HG03460 (cell line): ENCODE data around the gene HHAT.

ENCODE experiments used
- ATAC-seq: cut with Tn5 transposase; IDR thresholded peaks from one replicate; pipeline ENCODE4 v1.9.1; 2021; ENCODE audit not compliant: unreplicated experiment

HHAT gene

DNA sequence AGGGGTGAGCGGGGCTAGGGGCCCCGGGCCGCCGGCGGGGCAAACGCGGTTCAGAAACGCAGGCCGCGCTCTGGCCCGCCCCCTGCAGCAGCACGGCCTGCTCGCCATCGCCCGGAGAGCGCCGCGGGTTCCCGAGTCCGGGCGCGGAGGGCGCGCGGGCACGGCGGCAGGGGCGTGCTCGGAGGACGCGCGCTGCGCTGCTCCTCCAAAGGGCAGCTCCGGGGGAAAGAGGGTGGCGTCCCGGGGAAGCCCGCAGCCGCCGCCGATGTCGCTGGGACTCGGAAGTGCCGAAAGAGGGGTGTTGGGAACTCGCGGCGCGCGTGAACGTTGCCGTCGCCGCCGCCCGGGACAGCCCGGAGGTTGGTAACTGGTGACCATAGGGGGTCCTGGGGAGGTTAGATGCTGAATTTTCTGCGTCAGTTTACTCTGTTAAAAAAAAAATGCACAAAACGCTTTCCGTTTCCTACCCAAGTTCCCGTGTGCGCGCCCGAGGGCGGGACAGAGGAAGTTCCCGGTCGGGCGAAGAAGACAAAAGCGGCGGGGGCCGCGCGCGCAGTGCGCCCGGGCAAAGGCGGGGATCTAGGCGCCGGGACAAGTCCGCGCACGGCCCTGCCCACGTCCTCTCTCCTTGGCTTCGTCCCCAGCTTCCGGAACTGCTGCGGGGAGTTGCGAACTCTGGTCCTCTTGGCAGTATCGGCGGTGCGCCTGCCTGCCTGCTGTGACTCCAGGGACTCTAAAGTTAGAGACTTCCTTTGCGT is at the start of gene HHAT:
TSS of gene HHAT (plus strand) at position 157 of the 758 bp plus-strand sequence. CDS start 20,074 bp downstream, outside the sequence.
- ATAC-seq: peak; percentile 45

DNA sequence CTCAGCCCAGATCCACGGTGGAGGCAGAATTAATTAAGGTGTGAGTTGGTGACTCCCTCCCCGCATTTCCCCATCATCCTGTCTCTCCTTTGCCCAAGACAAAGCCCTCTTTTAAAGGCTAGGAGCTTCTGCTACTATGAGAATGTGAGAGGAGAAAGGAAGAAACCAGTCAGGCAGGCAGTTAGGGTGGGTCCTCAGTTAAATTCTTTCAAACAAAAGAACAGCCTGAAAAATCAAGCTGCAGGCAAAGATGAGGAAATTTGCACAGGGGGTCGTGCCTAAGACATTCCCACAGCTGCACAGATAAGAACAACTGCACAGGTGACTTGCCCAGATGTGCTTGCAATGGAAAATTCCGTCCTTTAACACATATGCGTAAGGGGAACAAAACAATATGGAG is 48.5 kb upstream of the HHAT start:
- ATAC-seq: no peak

DNA sequence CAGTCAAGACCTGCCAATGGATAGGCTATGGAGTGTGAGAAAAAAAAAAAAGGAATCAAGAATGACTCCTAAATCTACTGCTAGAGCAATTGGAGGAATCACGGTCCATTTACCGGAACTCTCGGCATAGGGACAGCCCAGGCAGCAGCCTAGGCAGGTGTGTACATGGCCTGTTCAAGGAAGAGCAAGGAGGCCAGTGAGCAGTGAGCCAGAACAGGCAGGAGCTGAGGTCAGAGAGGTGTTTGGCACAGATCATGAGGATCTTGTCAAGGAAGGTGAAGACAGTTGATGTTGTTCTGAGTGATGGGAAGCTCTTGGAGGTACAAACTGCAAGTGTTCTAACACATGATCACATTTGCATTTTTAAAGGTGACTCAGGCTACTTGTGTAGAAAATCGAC is 40.6 kb upstream of the HHAT start:
- ATAC-seq: no peak

DNA sequence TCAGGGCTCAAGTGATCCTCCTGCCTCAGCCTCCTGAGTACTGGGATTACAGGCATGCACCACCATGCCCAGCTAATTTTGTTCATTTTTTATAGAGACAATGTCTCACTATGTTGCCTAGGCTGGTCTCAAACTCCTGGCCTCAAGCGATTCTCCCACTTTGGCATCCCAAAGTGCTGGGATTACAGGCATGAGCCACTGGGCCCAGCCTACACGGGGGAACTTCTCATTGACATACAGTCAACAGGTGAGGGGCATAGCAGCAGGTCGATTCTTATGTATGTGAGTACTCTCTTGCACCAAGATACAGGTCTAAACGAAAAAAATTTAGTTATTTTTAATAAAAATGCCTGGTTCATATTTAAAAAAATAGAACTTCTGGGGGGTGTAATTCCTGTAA is 39.5 kb upstream of the HHAT start:
- no peak for ATAC-seq

DNA sequence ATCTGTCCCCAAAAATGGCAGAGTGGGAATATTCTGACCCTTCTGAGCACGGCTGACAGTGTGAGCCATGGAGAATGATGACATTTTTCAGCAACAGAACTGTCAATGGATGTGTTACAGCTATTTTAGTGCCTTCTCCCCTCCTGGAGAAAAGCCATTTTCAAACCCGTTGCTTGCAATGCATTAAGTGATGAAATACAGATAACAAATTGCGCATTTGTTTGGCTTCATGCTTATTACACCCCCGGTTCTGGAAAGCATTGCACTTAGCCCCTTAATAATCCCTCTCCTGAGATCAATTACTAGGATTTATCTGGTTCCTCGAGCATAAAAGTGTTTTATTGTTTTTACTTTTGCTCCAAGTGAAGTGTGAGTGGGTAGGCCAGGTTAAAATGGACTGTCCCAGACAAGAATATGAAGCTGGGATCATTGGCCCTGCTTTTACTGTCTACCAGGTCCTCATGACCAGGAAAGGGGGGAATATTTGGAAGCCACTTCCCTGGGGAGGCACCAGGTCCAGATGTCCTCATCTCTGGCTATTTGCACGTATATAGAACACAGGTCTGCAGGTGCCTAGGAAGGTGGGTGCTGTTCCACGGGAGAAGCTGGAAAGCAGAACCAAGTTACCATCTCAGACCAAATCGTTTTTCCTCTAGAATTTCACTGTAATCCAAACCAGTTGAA is 37.5 kb upstream of the HHAT start:
- ATAC-seq: no peak

DNA sequence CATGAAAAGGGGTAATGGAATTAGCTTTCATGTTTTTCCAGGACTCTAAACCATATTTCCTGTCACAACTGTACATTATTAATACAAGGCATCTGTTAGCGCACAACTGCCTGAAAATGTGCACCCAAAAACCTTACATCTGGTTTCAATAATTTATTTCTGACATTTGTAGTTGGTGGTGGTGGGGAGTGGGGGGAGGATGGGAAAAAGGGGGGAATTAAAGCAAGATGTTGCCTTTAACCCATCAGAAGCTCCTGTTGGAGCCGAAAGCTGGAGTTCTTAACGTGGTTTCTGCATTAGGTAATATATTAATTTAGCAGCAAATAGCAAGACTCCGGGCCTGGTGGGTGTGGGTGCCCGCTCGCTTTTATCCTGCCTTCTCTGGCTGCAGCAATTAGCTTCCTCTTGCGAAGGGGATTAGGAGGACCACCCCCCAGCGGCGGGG is 36.9 kb upstream of the HHAT start:
- ATAC-seq: no peak

DNA sequence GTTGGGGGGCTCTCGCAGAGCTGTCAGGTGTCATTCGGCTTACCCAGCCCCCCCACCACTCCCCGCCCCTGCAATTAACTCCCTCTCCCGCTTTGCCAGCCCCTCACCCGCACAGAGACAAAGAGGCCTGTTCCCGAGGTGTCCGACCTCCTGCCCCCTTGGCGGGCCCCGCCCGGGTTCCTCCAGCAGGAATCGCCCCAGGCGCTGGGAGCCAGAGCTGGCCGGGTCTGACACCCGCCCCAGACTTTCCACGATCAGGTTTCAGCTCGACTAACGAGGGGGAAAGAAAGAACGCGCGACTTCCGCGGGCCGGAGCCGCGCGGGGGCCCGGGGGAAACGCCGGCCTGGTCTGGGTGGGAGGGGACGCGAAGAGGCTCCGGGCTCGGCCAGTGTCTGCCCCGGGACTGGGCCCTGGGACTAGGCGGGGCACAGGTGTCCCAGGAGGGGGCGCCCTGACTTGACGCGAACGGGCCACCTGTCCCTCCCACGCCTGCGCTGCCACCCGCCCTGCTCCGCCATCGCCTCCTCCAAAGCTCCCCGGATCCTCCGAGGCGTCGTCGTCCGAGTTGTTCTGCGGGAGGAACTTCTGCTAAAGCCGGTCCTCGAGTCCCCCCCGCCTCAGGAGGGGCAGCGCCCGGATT is 36.4 kb upstream of the HHAT start:
- ATAC-seq: peak; percentile 73

DNA sequence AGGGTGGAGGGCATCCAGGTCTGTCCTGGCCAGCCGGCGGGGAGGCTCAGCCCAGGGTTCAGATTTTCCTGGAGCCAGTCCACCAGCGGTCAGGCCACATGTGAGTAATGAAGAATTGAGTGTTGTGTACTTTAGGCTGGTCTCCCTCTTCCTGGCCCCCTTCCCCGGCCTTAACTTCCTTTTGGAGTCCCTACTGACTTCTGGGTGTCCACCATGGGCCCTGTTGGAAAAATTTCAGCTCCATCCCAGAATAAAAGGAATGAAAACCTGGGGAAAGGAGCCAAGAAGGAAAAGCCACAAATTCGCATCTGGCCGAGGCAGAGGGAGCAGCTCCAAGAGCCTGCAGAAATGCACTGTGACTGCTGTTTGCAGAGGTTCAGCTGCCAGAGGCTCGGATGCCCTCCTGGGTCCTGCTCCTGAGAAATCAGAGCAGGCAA is 35.5 kb upstream of the HHAT start:
- no peak for ATAC-seq

DNA sequence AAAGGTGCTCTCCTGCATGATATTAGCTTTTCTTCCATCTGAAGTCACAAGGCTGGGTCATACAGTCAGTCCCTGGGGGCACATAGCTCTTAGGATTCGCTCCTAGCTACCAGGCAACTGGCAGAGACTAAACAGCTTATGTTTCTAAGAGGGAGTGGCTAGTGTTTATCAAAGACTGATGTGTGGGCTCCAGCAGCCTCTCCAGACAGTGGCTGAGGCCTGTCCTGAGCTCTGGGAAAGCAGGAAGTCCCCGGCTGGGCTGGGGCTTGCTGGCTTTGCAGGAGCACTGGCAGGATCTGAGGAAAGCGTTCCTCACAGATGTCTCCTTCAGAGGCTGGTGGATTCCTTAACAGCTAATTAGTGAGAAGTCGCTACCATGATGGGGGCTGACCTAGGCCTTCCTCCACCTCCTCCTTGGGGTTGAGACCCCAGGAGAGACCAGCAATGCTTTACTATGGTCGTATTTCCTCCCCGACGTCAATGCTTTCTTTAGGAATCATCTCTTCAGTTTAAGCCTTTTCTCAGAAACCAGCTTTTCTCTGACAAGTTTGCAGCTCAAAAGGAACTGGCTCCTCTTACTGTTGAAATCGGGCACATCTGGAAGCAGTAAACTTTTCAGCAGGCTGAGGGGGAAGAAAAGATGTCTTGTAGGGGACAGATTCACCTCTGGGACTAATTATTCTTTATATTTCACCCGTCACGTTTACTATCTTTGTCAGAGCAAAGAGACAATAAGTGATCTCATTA is 33.5 kb upstream of the HHAT start:
- no peak for ATAC-seq

DNA sequence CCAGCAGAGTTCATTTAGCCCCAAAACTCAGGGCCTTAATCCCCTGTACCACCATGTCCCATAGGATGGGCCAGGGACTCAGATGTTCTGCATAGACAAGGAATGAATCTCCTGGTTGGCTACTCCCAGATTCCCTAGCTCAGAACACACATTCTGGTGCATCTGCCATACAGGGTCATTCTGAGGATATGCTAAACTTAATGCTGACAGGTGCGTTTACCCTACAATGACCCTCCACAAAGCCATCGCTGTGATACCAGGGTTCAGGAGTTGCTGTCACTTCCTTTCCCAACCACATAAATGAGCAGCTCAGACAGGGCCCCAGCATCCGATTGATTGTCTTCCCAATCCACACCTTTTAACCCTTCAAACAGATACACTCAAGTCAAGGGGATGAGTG is 32.0 kb upstream of the HHAT start:
- ATAC-seq: no peak

DNA sequence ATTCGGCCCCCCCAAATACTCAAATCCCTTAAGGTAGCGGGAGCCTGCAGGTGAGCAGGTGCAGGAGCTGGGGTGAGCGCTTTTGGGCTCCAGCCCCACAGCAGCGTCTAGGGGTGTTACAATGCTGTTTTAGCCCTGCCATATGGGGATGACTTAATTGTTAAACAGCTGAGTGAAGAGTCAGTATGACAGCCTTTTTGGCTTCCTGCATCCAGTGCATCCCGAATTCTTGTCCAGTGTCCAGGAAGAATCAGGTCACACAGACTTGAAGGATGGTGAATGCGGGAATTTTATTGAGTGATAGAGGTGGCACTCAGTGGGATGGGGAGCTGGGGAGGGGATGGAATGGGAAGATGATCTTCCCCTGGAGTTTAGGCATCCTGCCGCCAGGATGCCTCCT is 30.4 kb upstream of the HHAT start:
- ATAC-seq: no peak

DNA sequence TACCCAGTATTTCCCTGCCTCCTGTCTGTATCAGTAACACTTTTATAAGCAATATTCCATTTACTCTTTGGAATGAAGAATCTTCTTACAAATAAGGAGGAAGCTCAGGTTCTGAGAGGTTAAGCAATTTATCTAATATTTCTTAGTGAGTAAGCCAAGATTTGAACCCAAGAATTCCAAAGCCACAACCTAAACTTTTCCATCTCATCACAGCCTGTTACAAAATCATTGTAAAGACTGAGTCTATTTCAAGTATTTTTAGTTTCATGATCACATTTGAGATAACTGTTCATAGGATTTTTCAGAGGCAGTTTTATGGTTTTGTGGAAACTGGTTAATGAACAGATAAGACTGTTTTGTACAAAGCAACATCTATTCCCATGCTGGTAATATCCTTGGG is 29.8 kb upstream of the HHAT start:
- no peak for ATAC-seq

DNA sequence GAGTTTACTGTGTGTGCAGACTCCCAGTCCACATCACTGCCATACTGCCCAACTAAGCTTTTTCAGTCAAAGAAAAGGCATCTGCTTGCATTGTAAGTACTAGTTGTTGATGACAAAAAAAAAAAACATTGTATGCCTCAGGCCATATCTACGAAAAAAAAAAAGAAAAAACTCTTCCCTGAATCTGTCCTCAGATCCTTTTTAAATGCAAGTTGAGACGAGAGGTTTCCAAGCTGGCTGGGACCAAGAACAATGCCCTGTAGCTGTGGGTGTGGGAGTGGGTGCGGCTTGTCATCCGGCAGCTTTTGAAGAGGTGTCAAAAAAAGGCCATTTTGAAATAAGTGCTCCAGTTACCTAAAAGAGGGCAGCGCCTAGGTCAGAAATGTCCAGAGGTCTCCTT is 29.2 kb upstream of the HHAT start:
- ATAC-seq: no peak

DNA sequence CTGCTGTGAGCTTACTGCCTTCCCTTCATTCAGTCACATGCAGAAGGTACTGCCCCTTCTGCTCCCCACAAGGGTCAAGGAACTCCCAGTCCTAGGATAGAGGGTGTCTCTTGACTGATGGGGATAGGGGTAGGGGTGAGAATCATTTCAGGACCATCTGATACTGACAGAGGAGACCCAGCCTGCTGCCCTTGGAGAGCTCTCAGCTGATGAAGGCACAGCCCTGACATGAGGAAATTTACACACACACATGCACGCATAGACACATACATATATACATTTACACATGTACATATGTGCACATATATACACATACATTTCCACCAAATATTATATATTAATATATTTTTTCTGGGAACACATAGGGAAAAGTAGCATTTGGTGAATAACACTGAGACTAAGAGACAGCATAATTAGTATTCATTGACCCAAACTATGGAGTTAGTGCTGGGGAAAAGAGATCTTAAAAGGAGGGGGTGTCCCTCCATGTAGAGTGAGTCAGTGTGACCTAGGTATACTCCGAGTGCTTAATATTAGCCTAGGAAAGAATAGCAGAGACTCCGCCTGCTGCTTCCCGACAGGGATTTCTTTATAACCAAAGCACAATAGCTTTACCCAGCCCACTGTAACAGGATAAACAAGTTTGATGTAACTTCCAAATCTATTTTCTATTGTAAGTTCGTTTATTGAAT is 27.6 kb upstream of the HHAT start:
- no peak for ATAC-seq

DNA sequence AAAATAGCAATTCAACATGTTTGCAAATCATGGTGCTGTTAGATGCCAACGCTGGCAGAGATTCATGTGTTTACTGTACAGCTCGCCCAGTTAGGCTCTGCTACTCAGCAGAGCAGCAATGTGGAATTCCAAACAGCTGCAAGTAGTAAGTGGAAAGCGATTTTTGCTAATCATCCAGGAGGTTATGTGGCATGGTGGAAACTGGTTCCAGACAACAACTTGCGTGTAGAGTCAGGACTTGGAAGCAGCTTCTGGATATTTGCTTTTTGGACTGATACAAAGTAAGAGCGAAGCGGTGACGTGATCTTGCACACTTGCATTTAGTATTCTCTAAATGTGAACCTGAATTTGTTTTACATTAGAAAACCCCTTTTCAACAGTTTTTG is 27.1 kb upstream of the HHAT start:
- no peak for ATAC-seq

DNA sequence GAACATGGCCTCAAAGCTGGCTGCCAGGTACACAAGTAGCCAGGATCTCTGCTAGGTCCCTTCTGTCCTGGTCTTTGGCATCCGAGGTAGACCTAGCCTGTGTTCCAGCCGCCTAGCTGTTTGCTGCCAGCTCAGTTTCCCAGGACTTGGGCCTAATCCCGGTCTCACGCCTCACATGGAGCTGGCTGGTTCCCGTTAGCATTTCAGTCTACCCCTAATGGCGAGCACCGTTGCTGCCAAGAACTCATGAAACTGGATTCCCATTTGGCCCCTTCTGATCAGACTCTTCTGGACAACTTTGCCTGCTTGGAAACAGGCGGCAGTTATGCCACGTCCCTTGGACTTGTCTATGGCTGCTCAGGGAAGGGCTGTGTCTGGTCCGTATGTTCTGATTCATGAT is 26.2 kb upstream of the HHAT start:
- ATAC-seq: no peak

DNA sequence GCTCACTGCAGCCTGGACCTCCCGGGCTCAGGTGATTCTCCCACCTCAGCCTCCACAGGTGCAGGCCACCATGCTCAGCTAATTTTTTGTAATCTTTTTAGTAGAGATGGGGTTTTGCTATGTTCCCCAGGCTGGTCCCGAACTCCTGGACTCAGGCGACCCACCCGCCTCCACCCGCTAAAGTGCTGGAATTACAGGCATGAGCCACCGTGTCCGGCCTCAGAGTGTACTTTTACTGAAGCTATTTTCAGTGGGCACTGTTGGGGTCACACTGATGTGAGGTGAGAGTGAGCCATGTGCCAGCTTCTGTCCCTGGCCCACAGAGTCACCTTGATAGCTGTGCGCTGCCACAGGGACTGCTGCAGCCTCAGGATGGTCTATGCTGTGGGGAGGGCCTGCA is 25.3 kb upstream of the HHAT start:
- ATAC-seq: no peak

DNA sequence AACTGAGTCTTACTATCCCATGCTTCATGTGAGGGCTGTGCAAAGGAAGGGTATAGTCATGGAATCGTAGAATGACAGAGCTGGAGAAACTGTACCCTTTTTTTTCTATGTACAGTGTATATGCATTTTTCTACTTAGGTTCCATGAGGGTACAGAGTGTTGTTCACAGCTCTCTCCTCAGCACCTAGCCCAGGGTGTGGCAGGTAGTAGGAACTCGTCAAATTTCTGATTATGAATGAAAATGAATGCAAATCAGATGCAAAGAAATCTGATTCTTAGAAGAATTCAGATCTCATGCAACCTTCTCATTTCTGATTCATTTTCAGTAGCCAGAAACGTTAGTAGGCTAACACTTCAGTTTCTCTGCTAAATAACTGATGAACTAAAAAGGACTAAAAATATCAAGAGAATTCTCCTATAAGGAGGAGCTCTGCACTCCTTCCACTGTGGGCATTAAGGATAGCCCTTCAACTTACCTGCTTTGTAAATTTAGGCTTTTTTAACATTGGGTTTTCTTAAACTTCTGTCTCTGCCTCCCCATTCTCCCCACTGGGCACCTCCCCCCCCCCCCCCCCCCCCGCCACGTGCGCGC is 18.0 kb upstream of the HHAT start:
- ATAC-seq: no peak

DNA sequence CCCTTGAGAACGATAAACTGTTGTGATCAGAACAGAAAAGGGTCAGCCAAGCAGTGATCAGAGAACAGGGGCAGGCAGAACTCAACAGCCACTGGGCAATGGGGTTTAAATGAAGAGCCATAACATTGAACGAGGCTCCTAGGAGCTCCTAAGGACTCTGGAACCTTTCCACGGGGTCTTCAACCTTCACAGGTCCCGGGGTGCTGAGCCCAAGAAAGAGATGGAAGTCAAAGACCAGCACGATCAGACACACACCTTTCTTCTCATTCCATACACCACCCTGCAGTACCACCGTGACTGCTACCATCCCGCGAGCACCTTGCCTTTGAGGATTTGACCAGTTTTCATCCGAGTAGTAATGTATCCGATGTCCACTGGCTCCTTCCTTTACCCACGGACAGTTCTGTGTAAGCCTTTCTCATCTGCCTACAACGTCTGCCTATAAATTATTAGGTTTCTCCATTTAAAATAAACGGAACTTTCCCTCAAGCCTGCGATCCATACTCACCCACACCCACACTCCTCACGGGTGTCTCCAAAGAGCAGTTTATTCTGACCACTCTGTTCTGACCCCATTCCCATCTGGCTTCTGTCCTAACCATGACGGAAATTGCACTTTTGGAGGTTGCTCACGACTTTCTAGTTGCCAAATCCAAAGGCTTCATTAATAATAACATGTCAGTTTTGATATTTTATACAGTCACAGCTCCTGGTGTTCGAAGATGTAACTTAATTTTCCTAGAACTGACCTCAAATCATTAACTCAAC is 16.8 kb upstream of the HHAT start:
- ATAC-seq: no peak
